NCI-H2081 (cell line): ENCODE data around the gene BTBD6.
A peak's percentile ranks its signal among the peaks of the same experiment; 100 is the strongest.
"Not testable (repeated sequence)": the region's sequence is repeated elsewhere in the genome, so short reads cannot be mapped to it uniquely, and the experiment has no call there.

ENCODE experiments used
- DNase-seq, 2 experiments: peaks; one replicate each; lab custom pipeline; 2025; lab: John Stamatoyannopoulos, UW

Gene BTBD6

GRCh38 chr14:105294142-105294597 is 45.8 kb downstream of the BTBD6 start:
- peak; percentile 73 to 86 for DNase-seq

GRCh38 chr14:105297311-105297710 is 49.0 kb downstream of the BTBD6 start:
- not testable (repeated sequence) for DNase-seq

- DNase-seq = no peak
Measured at GRCh38 chr14:105299654-105300541, 51.6 kb downstream of the BTBD6 start.
